Stimulated activated CD8-positive, alpha-beta memory T cell treated with anti-CD3 and anti-CD28 coated beads, Interleukin-15, amount 100 ng/mL, for 1 hour (primary cell): ENCODE results near the gene TBC1D9B.

Experiments used
- DNase-seq: peaks from one replicate; pipeline ENCODE4 v3.0.0-alpha.2; 2020; ENCODE audit warnings: low read depth

Gene TBC1D9B

DNA sequence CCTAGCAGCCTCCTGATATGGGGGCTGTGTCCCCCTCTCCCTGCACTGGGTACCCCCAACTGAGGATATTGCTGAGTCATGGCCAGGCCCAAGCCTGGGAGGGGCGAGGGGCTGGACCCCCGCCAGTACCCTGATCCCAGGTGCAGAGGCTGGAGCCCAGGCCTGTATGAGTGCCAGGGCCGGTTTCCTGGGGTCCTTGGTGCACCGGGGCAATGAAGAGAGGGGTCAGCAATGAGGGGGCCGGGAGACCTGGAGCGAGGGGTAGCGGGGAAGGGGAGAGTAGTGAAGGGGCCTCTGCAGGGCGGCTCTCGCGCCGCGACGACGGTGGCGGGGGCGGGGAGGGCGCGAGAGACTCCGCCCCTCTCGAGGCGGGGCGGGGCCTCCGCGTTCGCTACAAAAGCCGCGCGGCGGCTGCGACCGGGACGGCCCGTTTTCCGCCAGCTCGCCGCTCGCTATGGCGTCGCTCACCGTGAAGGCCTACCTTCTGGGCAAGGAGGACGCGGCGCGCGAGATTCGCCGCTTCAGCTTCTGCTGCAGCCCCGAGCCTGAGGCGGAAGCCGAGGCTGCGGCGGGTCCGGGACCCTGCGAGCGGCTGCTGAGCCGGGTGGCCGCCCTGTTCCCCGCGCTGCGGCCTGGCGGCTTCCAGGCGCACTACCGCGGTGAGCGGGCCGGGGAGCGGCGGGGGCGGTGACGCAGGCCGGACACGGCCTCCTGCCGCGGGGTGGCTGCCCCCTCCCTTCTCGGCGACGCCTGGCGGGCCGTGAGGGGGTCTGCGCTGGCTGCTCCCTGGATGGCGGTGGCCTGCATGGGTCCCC lies 87.0 kb downstream of the TBC1D9B start, which contains the start of gene SQSTM1:
TSS of gene SQSTM1 (plus strand) at position 423 of the 815 bp plus-strand sequence. CDS start at position 455, 32 bp downstream.
- DNase-seq: peak; percentile 67

- no peak for DNase-seq
These were observed 87.6 kb downstream of the TBC1D9B start for GRCh38 chr5:179820127-179820482.

- DNase-seq: no peak
These were observed 88.2 kb downstream of the TBC1D9B start for GRCh38 chr5:179819296-179820126.

DNA sequence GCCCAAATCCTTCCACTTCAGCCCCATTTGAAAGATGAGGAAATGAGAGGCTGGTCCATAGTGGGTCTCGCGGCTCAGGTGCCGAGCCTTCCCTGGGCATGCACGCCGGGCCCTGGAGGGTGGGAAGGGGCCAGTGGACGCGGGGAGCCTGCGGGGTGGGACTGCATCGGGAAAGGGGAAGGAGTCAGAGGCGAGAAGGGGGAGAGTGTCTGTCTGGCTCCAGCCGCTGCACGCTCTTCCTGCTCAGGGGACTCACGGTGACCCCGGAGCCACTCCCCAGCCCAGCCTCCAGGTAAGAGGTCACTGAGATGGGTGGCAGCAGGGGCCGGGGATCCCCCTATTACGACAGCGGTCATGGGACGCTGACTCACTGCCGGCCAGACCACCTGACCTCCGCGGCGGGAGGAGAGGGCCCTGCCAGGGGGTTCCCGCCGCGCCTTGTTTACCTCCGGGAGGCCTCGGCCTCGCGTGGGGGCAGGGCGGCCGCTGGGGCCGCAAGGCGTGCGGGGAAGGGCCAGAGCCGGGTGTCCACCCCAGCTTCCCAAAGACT lies 88.9 kb downstream of the TBC1D9B start:
- peak; percentile 76 for DNase-seq

GRCh38 chr5:179817890-179818745 lies 89.6 kb downstream of the TBC1D9B start:
- no peak for DNase-seq

- no peak for DNase-seq
These were observed 90.2 kb downstream of the TBC1D9B start for GRCh38 chr5:179817470-179817840.

DNA sequence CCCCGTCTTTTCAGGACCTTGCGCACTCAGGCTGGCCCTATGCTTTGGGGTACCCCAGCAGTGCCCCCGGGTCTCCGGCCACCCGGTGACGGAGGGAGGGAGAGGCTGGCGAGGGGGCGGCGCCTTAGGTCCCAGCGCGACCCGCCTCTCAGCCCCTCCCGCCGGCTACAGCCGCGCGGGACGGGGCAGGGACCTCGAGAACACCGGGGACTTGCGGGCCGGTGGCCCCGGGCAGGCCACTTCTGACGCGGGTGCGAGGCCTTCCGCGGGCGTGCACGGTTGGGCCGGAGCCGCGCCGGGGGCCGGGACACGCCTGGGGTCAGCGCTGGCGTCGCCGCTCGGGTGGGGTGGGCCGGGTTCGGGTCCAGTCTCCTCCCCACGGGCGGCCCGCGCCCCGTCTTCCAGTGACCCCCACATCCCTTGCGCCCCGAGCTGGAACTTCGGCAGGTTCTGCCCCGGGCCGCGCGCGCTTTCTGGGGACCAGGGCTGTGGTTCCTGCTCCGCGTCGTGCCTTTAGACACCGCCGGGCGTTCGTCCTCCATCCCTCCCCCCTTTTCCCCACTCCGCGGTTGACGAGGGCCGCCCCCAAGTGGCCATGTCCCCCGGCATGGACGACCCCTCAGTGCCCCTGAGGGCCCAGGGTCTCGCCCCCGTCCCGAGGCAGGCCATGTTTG lies 90.8 kb downstream of the TBC1D9B start:
- DNase-seq: no peak

DNA sequence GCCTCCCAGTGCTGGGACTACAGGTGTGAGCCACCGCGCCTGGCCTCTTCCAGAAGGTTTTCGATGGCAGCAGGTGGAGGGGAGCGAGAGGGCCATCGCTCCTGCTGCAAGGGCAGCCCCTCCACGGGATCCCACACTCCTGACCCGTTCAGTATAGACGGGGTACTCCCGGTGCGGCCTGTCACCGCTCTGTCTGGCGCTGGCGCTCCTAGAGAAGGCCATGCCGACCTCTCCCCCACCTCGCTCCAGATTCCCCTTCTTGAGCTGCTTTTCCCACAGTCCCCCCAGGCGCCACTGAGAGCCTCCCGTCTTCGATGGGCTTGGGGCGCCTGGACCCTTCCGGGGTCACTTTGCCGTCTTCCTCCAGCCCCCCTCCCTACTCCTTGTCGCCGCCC lies 91.3 kb downstream of the TBC1D9B start:
- no peak for DNase-seq

GRCh38 chr5:179815491-179816249 lies 92.0 kb downstream of the TBC1D9B start:
- no peak for DNase-seq

DNA sequence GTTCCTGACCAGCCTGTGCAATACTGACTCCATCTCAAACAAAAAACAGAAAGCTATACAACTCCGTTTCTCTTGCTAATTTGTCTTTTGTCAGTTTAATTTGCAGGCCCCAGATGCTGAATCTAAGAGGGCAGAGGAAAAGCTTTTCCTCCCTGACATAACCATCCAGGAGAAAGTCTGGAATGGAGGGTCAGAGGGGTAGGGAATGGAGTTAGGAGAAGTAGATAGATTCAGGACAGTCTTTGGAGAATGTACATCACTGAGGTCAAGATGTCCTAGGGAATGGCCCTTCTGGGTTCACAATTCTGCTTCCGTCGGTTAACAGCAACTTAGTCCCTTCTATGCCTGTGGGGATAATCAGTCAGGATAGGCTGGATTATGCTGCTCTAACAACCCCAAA lies 93.6 kb downstream of the TBC1D9B start:
- DNase-seq: no peak

- DNase-seq: no peak
These were observed 94.6 kb downstream of the TBC1D9B start for GRCh38 chr5:179812997-179813607.

DNA sequence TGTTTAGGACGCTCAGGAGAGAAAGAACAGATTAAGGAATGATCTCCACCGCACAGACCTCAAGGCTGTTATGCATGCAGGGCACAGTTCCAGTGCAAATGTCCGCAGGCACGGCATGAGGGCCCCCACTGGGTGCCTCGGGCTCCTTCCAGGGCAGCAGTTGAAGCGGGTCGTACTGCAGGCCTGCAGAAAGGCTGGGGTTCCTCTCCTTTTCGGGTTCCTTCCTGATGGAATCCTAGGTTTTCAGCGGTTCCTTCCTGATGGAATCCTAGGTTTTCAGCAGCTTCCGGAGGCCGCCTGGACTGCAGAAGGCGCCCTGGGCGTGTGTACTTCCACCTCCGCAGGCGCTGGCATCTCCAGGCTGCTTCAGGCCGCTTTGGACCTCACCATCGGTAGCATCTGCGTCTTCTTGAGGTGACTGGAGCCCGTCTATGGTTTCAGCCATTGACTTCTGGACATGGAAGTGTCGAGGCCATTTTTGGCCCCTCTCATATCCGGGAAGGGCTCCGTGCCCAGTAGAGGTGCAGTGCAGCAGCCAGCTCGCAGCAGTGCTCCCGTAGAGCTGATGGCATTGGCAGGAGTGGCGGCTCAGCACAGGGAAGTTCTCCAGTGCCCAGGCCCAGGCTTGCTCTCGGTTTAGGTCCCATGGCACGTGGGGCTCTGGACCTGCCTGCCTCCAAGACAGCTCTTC lies 95.4 kb downstream of the TBC1D9B start:
- no peak for DNase-seq
